ENCODE results near the gene PDIA6.

- TF ChIP-seq, protein P1, sequence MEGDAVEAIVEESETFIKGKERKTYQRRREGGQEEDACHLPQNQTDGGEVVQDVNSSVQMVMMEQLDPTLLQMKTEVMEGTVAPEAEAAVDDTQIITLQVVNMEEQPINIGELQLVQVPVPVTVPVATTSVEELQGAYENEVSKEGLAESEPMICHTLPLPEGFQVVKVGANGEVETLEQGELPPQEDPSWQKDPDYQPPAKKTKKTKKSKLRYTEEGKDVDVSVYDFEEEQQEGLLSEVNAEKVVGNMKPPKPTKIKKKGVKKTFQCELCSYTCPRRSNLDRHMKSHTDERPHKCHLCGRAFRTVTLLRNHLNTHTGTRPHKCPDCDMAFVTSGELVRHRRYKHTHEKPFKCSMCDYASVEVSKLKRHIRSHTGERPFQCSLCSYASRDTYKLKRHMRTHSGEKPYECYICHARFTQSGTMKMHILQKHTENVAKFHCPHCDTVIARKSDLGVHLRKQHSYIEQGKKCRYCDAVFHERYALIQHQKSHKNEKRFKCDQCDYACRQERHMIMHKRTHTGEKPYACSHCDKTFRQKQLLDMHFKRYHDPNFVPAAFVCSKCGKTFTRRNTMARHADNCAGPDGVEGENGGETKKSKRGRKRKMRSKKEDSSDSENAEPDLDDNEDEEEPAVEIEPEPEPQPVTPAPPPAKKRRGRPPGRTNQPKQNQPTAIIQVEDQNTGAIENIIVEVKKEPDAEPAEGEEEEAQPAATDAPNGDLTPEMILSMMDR (IDR thresholded peaks at IDR 0.05): no peak
- TF ChIP-seq EZH2 (IDR thresholded peaks at IDR 0.05; ENCODE audit: borderline replicate concordance, insufficient read depth, low read depth, low read length, poor library complexity, severe bottlenecking): no peak
Measured at GRCh38 chr2:10818984-10819383, 6.4 kb upstream of the PDIA6 start.

Data from B cell (primary cell).